GM21576 (cell line): ENCODE results near the gene CBX8.

Experiments used
- ATAC-seq: cut with Tn5 transposase; IDR thresholded peaks from one replicate; pipeline ENCODE4 v1.9.1; 2021; ENCODE audit warnings: mild to moderate bottlenecking, moderate library complexity; ENCODE audit not compliant: unreplicated experiment

CBX8 gene

GRCh38 chr17:79796763-79797491 lies at the start of gene CBX8:
Gene CBX8, minus strand, starts transcription at chr17:79797077. Its CDS starts 79 bp downstream, at chr17:79796998.
- peak; percentile 89 for ATAC-seq

GRCh38 chr17:79845601-79845949 lies 48.7 kb upstream of the CBX8 start:
- ATAC-seq, result no peak

GRCh38 chr17:79844869-79845600 lies 48.2 kb upstream of the CBX8 start:
- no peak for ATAC-seq

GRCh38 chr17:79843816-79844800 lies 47.2 kb upstream of the CBX8 start:
- ATAC-seq, result no peak

- no peak for ATAC-seq
Observed at GRCh38 chr17:79843474-79843815, 46.6 kb upstream of the CBX8 start.

- no peak for ATAC-seq
Observed at GRCh38 chr17:79842656-79843473, 46.0 kb upstream of the CBX8 start.

GRCh38 chr17:79842136-79842655 lies 45.3 kb upstream of the CBX8 start:
- no peak for ATAC-seq

- no peak for ATAC-seq
Observed at GRCh38 chr17:79841369-79842135, 44.7 kb upstream of the CBX8 start.

- ATAC-seq, result no peak
Observed at GRCh38 chr17:79840989-79841286, 44.1 kb upstream of the CBX8 start.

GRCh38 chr17:79840269-79840988 lies 43.6 kb upstream of the CBX8 start:
- ATAC-seq, result no peak

- peak; percentile 53 for ATAC-seq
Observed at GRCh38 chr17:79839356-79840268, 42.7 kb upstream of the CBX8 start, which contains the start of gene CBX4. Gene CBX4, minus strand, starts transcription at chr17:79839440. Its CDS starts 189 bp downstream, at chr17:79839251.

- no peak for ATAC-seq
Observed at GRCh38 chr17:79838522-79839274, 41.8 kb upstream of the CBX8 start.

- no peak for ATAC-seq
Observed at GRCh38 chr17:79837888-79838521, 41.1 kb upstream of the CBX8 start.

GRCh38 chr17:79836972-79837887 lies 40.4 kb upstream of the CBX8 start:
- peak; percentile 26 for ATAC-seq

- ATAC-seq, result no peak
Observed at GRCh38 chr17:79836510-79836971, 39.7 kb upstream of the CBX8 start.
